CD4-positive, alpha-beta T cell treated with Interleukin-17A for 1 hour (primary cell): ENCODE measurements around the gene SLC8B1.
"Not testable (repeated sequence)": the region's sequence is repeated elsewhere in the genome, so short reads cannot be mapped to it uniquely, and the experiment has no call there.

Experiments used
- DNase-seq: peaks from one replicate; pipeline ENCODE4 v3.0.0-alpha.2; 2020

Gene SLC8B1

DNA sequence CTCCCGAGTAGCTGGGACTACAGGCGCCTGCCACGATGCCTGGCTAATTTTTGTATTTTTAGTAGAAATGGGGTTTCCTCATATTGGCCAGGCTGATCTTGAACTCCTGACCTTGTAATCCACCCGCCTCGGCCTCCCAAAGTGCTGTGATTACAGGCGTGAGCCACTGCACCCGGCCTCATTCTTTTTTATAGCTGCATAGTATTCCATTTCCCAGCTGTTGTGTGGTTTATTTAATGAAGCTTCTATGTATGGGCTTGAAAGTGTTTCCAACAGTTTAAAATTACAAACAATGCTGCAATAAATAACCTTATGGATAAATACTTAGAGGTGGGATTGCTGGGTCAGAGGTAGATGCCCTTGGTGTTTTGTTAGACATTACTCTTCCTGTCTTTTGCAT, 19.3 kb upstream of the SLC8B1 start:
- not testable (repeated sequence) for DNase-seq

DNA sequence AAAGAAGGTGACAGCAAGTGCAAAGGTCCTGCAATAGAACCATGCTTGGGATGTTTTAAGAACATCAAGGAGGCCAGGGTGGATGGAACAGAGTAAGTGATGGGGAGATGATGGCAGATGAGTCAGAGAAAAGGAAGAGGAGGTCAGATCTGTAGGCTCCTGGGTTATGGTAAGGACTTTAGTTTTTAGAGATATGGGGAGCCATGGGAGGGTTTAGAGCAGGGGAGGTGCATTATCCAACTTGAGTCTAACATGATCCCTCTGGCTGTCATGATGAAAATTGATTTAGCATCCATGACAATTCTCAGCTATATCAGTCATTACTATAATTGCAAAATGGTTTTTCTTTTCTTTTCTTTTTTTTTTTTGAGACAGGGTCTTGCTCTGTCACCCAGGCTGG, 16.2 kb upstream of the SLC8B1 start:
- no peak for DNase-seq

DNA sequence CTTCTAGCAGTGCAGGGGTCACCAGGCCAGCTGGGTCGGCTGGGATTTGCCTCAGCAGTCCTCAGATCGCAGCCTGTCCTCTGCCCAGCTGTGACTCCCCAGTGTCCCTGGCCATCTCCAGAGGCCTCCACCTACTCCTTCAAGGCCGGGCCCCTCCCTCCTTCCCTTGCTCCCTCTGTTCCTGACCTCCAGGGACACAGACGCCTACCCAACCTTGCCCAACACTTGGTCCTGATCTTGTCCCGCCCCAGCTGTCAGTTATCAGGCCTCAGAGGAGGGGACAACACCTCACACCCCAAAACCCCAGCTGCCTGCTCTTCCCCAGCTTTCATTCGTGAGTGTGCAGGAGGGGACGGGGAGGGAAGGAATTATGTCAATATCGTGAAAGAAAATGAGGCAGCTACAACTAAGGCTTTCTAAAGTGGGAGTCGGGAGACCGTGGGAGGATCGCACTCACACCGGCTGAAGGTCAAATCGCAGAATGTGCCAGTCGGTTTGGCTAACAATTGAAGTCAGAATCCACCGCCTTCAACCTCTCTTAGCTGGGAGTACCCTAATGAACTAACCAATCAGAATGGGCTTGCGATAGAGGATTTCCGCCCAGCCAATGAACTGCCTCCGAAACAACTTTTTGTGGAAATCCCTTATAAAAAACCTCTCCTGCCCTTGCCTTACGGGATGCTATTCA, 14.1 kb upstream of the SLC8B1 start:
- DNase-seq: no peak

DNA sequence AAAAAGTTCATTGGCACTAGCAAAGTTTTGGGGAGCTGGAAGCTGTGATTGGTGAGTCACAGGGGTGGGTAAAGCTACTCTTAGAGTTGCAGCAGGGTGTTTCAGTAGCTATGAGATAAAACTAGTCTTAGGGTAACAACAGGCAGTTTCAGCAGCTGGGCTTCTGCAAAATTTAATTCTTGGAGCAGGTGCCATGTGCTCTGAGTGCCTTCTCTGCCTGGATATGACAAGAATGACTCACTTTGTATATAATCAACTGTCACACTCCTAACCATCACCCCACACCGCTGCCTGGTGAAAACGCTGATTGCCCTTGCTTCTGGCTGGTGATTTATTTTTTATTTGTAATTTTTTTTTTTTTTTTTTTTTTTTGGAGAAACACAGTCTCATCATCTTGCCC, 13.0 kb upstream of the SLC8B1 start:
- no peak for DNase-seq

DNA sequence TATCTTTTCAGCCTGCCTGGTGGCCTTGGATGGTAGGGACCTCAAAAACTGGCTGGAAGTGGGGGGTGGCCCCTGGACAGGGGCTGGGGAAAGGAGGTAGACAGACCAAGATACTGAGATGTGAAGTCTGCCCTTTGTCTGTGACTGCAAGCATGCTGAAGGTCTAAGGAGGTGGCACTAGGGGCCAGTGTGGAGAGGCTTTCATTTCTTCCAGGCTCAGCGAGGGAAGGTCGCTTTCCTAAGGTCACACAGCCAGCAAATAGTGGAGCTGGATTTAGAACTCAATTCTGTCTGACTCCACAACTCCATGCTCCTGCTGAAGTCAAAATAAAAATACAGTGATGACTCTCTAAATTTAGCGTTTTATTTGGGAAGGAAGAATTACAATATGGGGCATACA, 12.2 kb upstream of the SLC8B1 start:
- no peak for DNase-seq

DNA sequence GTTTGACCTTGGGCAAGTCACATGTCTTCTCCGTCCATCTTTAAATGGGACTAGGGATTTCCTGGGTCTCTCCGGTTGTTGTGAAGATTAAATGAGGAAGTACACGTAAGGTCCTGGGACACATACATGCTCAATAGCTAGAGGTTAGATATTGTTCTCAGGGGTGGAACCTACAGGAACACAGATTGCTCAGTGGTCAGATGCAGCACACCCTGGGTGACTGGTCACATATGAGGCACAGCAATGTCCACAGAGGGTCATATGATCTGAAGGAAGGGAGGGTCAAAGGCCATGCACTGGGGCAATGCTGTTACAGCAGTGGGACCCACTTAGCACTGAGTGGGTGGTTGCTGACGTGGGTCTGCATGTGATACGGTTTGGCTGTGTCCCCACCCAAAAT, 11.4 kb upstream of the SLC8B1 start:
- no peak for DNase-seq

DNA sequence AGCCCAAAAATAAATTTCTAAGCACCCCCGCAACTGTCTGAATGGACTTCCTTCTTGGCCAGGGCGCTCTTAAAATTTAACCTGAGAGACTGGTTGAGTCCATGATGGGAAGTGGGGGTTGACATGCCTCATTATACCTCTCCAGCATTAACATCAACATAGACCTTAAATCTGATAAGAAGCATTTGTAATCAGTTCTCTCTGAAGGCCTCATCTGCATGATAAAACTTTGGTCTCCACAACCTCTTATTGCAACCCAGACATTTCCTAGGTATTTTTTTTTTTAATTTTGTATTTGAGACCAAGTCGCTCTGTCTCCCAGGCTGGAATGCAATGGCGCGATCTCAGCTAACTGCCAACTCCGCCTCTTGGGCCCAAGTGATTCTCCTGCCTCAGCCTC, 10.4 kb upstream of the SLC8B1 start:
- DNase-seq: no peak

DNA sequence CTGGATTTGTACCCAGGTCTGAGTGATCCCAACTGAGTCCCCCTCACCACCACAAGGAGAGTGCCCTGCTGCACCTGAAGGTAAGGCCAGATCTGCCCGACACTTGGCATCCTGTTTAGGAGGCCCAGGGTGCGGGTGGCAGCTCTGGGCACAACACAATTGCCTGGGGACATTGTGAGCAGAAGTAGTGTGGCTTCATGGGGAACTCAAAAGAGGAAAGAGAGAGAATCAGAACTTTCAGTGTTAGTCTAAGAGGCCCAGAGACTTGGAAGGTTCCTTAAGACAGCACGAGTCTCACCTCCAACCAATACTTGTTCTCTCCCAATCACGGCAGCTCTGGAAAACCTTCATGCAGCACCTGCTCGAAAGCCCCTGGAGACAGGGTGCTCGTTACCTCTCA, 6.6 kb upstream of the SLC8B1 start:
- no peak for DNase-seq

DNA sequence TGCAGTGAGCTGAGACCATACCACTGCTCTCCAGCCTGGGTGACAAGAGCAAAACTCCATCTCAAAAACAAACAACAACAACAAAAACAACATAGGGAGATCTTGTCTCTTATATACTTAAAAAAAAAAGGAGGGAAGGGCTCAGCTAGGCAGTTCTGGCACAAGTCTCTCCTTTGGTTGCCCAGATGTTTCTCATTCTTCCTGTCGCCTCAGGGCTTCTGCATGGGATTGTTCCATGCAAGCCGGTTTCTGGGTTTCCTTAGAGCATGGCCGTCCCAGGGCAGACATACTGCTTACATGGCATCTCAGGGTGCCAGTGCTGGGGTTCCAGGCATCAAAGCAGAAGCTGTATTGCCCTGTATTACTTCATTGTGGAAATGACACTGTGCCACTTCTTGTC, 5.2 kb upstream of the SLC8B1 start:
- no peak for DNase-seq

DNA sequence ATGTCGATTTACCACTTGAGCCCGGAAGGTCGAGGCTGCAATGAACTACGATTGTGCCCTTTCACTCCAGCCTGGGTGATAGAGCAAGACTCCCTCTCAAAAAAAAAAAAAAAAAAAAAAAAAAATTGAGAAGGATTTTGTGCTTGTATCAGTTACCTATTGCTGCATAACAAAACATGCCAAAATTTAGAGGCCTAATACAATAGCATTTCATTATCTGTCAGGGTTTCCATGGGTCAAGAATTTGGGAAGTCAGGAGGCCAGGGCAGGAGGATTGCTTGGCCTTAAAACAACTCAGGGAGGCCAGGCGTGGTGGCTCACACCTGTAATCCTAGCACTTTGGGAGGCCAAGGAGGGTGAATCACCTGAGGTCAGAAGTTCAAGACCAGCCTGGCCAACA, 4.6 kb upstream of the SLC8B1 start:
- no peak for DNase-seq

DNA sequence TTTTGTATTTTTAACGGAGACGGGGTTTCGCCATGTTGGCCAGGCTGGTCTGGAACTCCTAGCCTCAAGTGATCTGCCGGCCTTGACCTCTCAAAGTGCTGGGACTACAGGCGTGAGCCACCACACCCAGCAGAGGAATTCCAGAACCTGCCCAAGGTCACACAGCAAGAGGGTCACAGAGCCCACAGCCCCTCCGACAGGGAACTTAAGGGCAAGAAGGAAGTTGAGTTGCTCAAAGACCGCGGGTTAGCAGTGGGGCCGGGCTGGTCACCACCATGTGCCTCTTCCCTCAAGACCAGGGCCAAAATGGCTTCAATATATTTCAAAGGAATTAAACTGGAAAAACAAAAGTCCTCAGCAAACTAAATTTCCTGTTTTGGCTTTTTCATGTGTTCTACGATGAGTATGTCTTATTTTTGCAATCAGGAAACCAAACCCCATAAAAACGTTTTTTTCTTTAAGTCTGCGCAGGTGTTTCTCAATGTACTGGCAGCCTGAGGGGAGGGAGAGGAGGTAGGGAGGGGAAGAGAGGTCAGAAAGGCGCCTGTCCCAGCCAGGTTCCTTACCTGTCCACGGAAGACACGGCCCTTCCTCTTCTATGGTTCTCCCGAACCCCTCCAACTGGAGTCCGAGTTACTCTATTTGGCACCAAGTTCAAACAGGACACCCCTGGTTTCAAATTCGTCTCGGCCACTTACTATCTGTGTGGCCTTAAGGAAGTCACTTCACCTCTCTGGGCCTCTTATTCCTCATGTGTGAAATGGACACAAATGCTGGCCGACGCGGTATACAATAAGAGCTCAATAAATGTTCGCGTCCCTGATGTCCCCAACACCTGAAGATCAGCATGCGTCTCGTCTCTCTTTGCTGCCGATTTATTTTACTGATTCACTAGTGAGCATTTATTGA, 778 bp downstream of the SLC8B1 start:
- DNase-seq: peak; percentile 38

DNA sequence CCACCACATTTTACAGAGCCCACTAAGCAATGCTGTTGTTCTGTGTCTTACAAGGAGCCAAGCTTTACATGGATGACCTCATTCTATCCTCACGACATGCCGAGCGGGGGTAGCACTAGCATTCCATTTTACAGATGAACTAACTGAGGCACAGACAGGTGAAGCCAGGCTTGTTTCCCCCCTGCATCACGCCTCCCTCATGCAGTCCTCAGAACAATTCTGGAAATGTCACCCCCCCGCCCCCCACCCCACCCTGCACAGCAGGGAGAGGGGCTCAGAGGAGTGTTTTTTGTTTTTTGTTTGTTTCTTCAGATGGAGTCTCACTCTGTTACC, 1.5 kb downstream of the SLC8B1 start:
- DNase-seq: no peak

DNA sequence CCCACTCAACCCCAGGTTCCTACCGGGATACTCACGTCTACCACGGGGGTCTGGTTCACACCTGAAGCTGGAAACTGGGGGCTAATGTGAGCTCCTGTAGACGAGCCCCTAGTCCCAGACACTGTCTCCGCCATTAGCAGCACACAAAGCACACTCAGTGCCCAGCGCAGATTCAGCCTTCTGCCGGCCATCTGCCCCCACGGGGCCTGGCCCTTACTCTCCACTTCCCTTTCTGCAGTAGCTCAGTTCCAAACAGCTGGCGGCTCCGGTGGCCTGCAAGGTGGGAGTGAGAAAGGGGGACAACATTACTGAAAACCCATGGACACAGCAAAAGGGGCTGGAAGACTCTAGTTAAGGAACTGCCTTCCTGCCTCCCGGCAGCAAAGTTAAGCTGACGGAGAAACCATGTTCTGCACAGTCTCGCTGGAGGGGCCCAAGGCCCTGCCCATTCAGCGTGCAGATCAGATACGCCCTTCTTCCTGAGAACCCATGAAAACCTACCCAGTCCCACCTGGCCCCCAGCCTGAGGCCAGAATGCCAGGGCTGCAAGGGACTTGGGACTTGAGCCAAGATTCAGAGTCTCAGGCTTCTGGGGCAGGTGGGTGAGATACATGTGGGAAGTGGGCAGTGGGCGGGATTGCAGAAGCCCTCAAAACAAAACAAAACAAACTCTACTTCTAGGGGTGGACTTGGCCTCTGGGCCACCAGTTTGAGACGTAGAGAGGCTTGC, 2.1 kb downstream of the SLC8B1 start:
- DNase-seq: no peak

DNA sequence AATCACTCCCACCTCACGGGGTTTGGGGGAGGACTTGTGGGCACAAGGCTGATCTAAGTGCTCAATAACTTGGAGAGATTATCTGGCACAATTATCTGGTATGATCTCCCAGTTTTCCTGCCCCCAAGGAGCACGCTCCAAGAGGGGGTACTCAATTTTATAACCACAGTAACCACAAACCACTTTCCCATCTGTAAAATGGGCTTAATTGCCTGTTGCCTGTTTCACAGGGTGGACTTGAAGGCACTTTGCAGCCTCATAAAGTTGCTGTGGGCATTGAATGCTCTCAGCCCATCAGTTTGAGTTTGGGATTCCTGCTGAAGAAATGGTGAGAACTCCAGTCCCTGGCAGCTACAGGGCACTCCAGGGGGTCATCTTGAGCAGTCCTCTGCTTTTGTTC, 4.4 kb downstream of the SLC8B1 start:
- no peak for DNase-seq

DNA sequence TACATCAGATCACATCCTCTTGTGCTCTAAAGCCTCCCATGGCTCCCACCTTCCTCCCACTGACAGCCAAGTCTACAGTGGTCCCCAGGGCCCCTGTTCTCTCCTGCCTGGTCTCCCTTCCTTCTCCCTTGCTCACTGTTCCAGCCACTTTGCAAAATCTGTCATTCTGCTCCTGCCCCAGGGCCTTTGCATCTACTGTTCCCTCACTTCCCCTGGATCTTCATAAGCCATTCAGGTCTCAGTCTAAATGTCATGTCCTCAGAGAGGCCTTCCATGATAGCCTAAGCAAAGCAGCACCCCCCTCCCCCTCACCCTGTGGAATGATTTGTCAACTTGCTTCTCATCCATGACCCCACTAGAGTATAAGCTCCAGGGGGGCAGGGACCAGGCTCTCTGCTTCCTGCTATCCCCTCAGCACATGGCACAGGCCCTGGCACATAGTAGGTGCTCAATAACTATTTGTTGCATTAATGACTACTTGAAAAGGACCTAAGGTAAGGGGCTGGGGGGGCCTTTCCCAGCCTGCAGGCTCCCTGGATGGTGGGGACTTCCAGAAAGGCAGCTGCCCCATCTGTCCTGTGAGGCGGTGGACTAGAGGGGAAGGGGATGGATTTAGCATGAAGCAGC, 5.0 kb downstream of the SLC8B1 start:
- DNase-seq: no peak

DNA sequence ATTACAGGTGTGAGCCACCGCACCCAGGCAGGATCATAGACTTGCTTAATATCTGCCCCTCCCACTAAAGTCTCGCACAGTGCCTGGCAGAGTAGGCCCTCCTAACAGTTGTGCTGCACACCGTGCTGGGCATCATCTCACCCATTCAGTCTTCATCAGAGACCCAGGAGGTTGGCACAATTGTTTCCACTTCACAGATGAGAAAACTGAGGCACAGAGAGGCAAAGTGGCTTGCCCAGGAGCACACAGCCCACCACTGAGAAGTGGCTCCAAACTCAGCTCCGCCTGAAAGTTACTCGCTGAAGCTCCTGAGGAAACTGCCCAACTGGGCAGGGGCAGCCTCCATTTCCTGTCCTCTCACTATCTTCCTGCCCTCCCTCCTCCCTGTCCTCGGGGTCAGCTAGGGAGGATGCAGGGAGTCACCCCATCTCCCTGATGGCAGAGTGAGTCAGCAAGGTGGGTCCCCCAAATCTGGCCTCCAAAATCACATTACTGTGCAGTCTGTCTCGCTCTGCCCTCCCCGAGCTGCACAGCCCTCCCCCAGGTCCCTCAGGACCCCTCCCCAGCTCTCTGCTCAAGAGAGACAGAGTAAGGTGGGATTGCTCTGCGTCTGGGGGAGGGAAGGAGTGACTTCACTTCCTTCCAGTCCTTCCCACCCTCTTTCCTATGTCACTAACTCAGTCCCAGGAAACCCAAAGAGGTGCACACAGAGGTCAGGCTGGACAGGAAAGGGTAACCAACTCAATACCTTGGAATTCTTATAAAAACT, 5.7 kb downstream of the SLC8B1 start:
- no peak for DNase-seq

DNA sequence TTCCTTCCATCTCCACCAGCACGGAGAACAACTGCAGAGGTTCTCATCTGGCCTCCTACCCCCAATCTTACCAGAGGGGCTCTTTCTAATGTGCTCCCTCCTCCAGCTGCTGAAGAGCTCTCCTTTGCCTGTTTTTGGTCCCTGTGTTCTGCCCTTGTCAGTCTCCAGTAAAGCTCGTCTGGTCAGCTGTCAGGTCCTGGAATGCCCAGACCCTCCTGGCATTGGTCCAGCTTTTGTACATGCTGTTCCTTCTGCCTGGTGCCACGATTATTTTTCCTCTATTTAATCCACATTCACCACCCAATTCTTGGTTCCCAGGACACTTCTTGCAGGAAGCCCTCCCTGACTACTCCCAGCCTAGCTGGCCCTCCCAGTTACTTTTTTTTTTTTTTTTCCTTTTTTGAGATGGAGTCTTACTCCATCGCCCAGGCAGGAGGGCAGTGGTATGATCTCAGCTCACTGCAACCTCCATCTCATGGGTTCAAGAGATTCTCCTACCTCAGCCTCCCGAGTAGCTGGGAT, 6.5 kb downstream of the SLC8B1 start:
- DNase-seq: no peak

DNA sequence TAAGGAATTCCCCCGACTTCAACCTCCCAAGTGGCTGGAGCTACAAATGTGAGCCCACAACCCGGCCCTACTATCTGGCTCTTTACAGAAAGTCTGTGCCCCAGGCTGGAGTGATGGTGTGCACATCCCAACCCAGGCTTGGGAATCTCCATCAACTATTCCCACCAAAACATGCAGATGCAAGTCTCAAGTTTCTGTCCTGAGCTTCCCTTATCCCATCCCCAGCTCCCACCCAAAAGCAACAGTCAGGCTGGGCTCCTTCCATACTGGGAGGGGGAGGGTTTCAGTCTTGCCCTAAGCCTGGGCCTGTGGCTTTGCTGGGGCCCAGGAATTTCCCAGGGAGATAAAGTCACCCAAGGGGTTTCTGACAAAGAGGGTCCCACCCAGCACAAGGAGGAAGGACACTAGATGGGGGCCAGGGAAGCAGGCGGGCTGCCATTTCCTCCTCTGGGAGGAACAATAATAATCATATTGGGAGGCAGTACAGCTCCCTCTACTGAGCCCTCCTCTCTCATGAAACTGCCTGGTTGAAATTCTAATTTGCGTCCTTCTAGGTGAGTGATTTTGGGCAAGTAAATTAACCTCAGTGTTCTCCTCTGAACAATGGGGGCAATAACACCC, 8.0 kb downstream of the SLC8B1 start:
- no peak for DNase-seq

DNA sequence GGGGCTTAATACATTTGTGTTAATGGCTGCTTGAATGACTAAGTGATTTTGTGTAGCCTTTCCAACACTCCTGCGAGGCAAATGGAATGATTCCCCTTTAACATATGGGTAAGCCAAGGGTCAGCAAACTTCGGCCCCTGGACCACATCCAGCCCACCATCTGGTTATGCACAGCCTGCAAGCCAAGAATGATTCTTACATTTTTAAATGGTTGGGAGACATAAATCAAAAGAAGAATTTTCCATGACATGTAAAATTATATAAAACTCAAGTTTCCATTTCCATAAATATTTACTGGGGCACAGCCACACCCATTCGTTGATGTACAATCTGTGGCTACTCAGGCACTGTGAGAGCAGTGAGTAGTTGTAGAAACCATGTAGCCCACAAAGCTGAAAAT, 9.0 kb downstream of the SLC8B1 start:
- no peak for DNase-seq

DNA sequence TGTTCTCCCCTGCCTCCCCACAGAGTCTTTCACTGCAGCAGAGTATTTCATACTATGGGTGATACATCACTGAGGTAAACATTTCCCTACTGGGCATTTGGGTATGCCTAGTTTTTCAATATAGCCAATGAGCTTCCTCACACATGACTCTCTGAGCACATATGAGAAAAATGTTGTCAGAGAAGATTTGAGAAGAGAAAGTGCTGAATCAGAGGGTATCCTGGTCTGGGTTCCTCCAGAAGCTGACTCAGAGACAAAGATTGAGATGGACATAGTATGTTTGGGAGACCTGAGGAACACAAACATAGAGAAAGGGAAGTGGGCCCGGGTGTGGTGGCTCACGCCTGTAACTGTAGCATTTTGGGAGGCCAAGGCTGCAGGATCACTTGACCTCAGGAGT, 12.6 kb downstream of the SLC8B1 start:
- DNase-seq: no peak

DNA sequence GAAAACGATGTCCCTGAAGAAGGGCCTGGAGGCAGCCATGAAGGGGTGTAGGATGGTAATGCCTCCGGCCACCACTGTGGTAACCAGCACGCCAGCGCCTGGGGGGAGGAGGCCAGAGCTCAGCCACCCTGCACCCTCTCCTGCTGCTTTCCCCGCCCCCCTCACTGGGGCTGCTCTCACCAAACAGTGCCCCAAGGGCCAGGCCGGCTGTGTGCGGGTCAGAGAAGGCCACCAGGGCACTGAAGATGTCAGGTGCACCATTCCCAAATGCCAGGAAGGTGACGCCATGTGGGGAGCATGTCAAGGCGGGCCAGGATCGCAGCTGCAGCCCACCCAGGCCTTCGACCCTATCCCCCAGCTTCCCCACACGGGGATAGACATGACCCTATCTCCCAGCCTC, 14.5 kb downstream of the SLC8B1 start:
- DNase-seq: no peak
